ENCODE measurements around the gene NBAS. TPM values are rescaled to one million over a fixed set of nuclear protein-coding genes. Genes with fewer than 3 reads are reported as not detected.

The NBAS gene
- total and polyA plus RNA-seq, 2 of the 4 experiments (the other 2 are of a cell fraction) = 22.3 to 105 TPM

DNA sequence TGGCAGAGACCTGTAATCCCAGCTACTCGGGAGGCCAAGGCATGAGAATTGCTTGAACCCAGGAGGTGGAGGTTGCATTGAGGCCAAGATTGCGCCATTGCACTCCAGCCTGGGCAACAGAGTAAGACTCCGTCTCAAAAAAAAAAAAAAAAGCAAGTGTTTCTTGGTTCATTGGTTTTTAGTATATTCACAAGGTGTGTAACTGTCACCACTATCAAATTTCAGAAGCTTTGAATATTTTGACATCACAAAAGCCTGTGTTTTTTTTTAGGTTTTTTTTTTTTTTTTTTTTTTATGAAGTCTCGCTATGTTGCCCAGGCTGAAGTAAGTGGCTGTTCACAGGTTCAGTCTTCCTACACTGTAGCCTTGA, 47.2 kb upstream of the NBAS start:
- ChIA-PET POLR2A (ENCODE audit: unreplicated experiment) (no interaction called here), CTCF (no interaction called here)
- Histone ChIP-seq H4K91ac (ENCODE audit: insufficient read depth, low read depth, low read length) (no peak overlapping the region), H3K56ac (ENCODE audit: extremely low read depth, insufficient read depth, low read length) (no peak overlapping the region), H3K79me1 (ENCODE audit: low read depth in 1 of 2, low read length in 2 of 2) (no peaks in the 10 kb centered on the region), H3K27ac (ENCODE audit: insufficient read depth, low read length) (no peak overlapping the region), H2BK5ac (ENCODE audit: low read depth, low read length, poor library complexity, severe bottlenecking) (no peak overlapping the region), H3K4me1 (ENCODE audit: control insufficient read depth, insufficient read depth, low read length) (no peaks in the 10 kb centered on the region), H3K4ac (ENCODE audit: low read depth, low read length) (no peak overlapping the region), H2AK9ac (replicated peaks; ENCODE audit: low read depth, low read length, poor library complexity) (no peak overlapping the region), H2BK15ac (ENCODE audit: low read depth, low read length) (no peak overlapping the region), H3K4me3 (ENCODE audit: insufficient read depth, low read depth, low read length) (no peak overlapping the region), H3K36me3 (ENCODE audit: control insufficient read depth, insufficient read depth, low read length) (peaks cover 33% of the 10 kb centered on the region), H3K23ac (ENCODE audit: low read depth, low read length) (no peak overlapping the region), H3K14ac (replicated peaks; ENCODE audit: low read depth, low read length) (no peak overlapping the region), H4K8ac (ENCODE audit: low read depth in 2 of 2, low read length in 2 of 2) (no peak overlapping the region), H3K9me1 (ENCODE audit: insufficient read depth, low read length) (no peaks in the 10 kb centered on the region), H3K9me3 (ENCODE audit: control insufficient read depth, insufficient read depth, low read length) (no peaks in the 10 kb centered on the region), H3K9ac (ENCODE audit: low read depth, low read length) (no peak overlapping the region), H4K5ac (ENCODE audit: low read depth, low read length) (no peak overlapping the region), H2AFZ (replicated peaks; ENCODE audit: low read length, poor library complexity) (no peak overlapping the region), H3K4me2 (ENCODE audit: low read depth, low read length) (no peak overlapping the region), H4K20me1 (ENCODE audit: insufficient read depth, low read length) (no peaks in the 10 kb centered on the region), H3K18ac (ENCODE audit: low read depth, low read length) (no peak overlapping the region), H2BK20ac (ENCODE audit: low read depth, low read length) (no peak overlapping the region), H2BK120ac (ENCODE audit: low read depth, low read length) (no peak overlapping the region), H2AK5ac (ENCODE audit: low read depth, low read length) (no peak overlapping the region), H3K27me3 (ENCODE audit: control insufficient read depth, insufficient read depth, low read length) (no peaks in the 10 kb centered on the region)
- in situ Hi-C loops (cut with MboI; ENCODE audit: low sequenced_read_pairs) (no loop called here), intact Hi-C loops (cut with micrococcal nuclease) (no loop called here), dilution Hi-C loops (cut with HindIII; ENCODE audit: low sequenced_read_pairs, unreplicated experiment) (no loop called here)
- TF ChIP-seq ELK1 (IDR thresholded peaks at IDR 0.05; ENCODE audit: borderline replicate concordance, low read depth, low read length) = no peak
- TF ChIP-seq POLR2A (IDR thresholded peaks at IDR 0.05; ENCODE audit: low read depth, low read length) = no peak
- no peak for TF ChIP-seq BHLHE40 (IDR thresholded peaks at IDR 0.05; ENCODE audit: low read depth, low read length)
- no peak for TF ChIP-seq CEBPB (IDR thresholded peaks at IDR 0.05; ENCODE audit: low read depth, low read length)
- no peak for TF ChIP-seq MXI1 (IDR thresholded peaks at IDR 0.05; ENCODE audit: borderline replicate concordance, low read depth, low read length)
- TF ChIP-seq SMC3 (IDR thresholded peaks at IDR 0.05; ENCODE audit: low read depth, low read length) = no peak
- TF ChIP-seq MAFK (IDR thresholded peaks at IDR 0.05; ENCODE audit: low read depth, low read length) = no peak
- no peak for TF ChIP-seq RCOR1 (IDR thresholded peaks at IDR 0.05; ENCODE audit: insufficient replicate concordance, low read length)
- no peak for TF ChIP-seq FOS (IDR thresholded peaks at IDR 0.05; ENCODE audit: low read depth, low read length)
- no peak for TF ChIP-seq CTCF (conservative IDR thresholded peaks at IDR 0.05; ENCODE audit: low read depth, low read length)
- TF ChIP-seq RAD21 (IDR thresholded peaks at IDR 0.05; ENCODE audit: low read length) = no peak
- TF ChIP-seq, protein P1, sequence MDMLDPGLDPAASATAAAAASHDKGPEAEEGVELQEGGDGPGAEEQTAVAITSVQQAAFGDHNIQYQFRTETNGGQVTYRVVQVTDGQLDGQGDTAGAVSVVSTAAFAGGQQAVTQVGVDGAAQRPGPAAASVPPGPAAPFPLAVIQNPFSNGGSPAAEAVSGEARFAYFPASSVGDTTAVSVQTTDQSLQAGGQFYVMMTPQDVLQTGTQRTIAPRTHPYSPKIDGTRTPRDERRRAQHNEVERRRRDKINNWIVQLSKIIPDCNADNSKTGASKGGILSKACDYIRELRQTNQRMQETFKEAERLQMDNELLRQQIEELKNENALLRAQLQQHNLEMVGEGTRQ (IDR thresholded peaks at IDR 0.05; ENCODE audit: low read depth, low read length) = no peak
- no peak for TF ChIP-seq NFE2L2 (IDR thresholded peaks at IDR 0.05; ENCODE audit: low read depth, low read length)
- no peak for TF ChIP-seq MAZ (IDR thresholded peaks at IDR 0.05; ENCODE audit: borderline replicate concordance, low read depth, low read length)
- no peak for TF ChIP-seq RFX5 (IDR thresholded peaks at IDR 0.05; ENCODE audit: low read depth, low read length)
- TF ChIP-seq CHD1 (IDR thresholded peaks at IDR 0.05; ENCODE audit: low read depth, low read length) = no peak
- DNase-seq = no peak
- no peak for ATAC-seq (ENCODE audit: low read depth)
- 100% methylated on average over 1 of the region's 4 CpGs; no CpG with 5 or more reads in 1 of the 2 experiments for WGBS, 2 experiments (ENCODE audit: extremely low coverage in 2 of 2, insufficient read length in 1 of 2)
- BruUV-seq (replicated peaks) = no TSS peak

Data from IMR-90 (cell line).